Panc1 (cell line): ENCODE measurements around the gene HOXC4. TPM values are rescaled to one million over a fixed set of nuclear protein-coding genes. Genes with fewer than 3 reads are reported as not detected.

Experiments used
- ATAC-seq: fragments of 200-7000 bp; cut with Tn5 transposase; 2 replicates; pipeline ENCODE4 v1.9.1; 2020; ENCODE audit warnings: mild to moderate bottlenecking, moderate library complexity
- BruUV-seq: library from RNA; stranded (reverse); fragments of 400-500 nt; replicated peaks from 2 replicates; lab custom pipeline; 2021; lab: Mats Ljungman, UMichigan
- CTCF ChIA-PET: fragments of 300-600 bp; sonication (Branson Sonifier 250); formaldehyde crosslinking; loops from one replicate; lab custom pipeline; 2022; ENCODE audit warnings: antibody characterized with exemption; lab: Charles Lee
- POLR2A ChIA-PET: fragments of 300-600 bp; sonication (Branson Sonifier 250); formaldehyde crosslinking; loops from one replicate; lab custom pipeline; 2022; ENCODE audit warnings: antibody characterized with exemption; lab: Charles Lee
- DNase-seq: peaks from one replicate; pipeline ENCODE4 v3.0.0-alpha.2; 2010; ENCODE audit warnings: low read depth, low spot score
- H3K27ac ChIP-seq: 2 replicates; pipeline ENCODE4 v1.5.1; 2011; ENCODE audit warnings: mild to moderate bottlenecking, low read length, inconsistent platforms
- H3K27me3 ChIP-seq: fragments of 200-500 bp; sonication (Bioruptor generic); 2 replicates; pipeline ENCODE4 v1.6.0; 2014; ENCODE audit warnings: low read length, inconsistent platforms; ENCODE audit not compliant: control insufficient read depth, insufficient read depth
- H3K36me3 ChIP-seq: fragments of 200-500 bp; sonication (Bioruptor generic); 2 replicates; pipeline ENCODE4 v1.5.1; 2014; ENCODE audit warnings: inconsistent platforms, mild to moderate bottlenecking, low read length, moderate library complexity; ENCODE audit not compliant: control insufficient read depth, insufficient read depth
- H3K4me1 ChIP-seq: 2 replicates; pipeline ENCODE4 v1.5.1; 2011; ENCODE audit warnings: inconsistent platforms, mild to moderate bottlenecking, low read length, moderate library complexity; ENCODE audit not compliant: control insufficient read depth, insufficient read depth
- H3K4me3 ChIP-seq, 2 experiments: 2 replicates each; pipeline ENCODE4 v1.5.1; 2011 to 2012; ENCODE audit warnings: low read depth in 2 of 2, low read length in 2 of 2, mild to moderate bottlenecking in 2 of 2, inconsistent platforms in 1 of 2, moderate library complexity in 1 of 2
- H3K9me3 ChIP-seq: fragments of 200-500 bp; sonication (Bioruptor generic); 2 replicates; pipeline ENCODE4 v1.5.1; 2014; ENCODE audit warnings: low read depth, mild to moderate bottlenecking, inconsistent platforms, low read length, moderate library complexity; ENCODE audit not compliant: control insufficient read depth, insufficient read depth
- POLR2AphosphoS5 ChIP-seq: IDR thresholded peaks from 2 replicates; pipeline ENCODE4 v1.6.1; 2012; ENCODE audit warnings: mild to moderate bottlenecking, low read depth, low read length, moderate library complexity
- SIN3A ChIP-seq: IDR thresholded peaks from 2 replicates; pipeline ENCODE4 v1.6.1; 2012; ENCODE audit warnings: low read depth, mild to moderate bottlenecking, low read length, moderate library complexity, borderline replicate concordance; ENCODE audit not compliant: insufficient read depth
- TCF7L2 ChIP-seq: IDR thresholded peaks from 2 replicates; pipeline ENCODE4 v1.6.1; 2011; ENCODE audit warnings: mild to moderate bottlenecking, low read depth, low read length, inconsistent platforms
- in situ Hi-C: cut with HindIII; loops from 2 replicates; pipeline ENCODE4 v1.10.0; 2016; ENCODE audit warnings: low sequenced_read_pairs, low pct_unique_long_range_greater_than_20kb
- intact Hi-C: fragments of 100-400 bp; cut with micrococcal nuclease; formaldehyde crosslinking; loops from one replicate; pipeline ENCODE4 v1.10.0; 2022; ENCODE audit not compliant: unreplicated experiment
- total RNA-seq: library from RNA; stranded (reverse); gene quantifications from one replicate; pipeline ENCODE4 v1.2.1, GENCODE V29; 2021; ENCODE audit not compliant: unreplicated experiment
- TF ChIP-seq, protein P1 (sequence below), 2 experiments: IDR thresholded peaks; 2 replicates each; pipeline ENCODE4 v1.6.1; 2011 to 2012; ENCODE audit warnings: low read depth in 2 of 2, control low read depth in 1 of 2, low read length in 1 of 2, mild to moderate bottlenecking in 1 of 2, moderate library complexity in 1 of 2; ENCODE audit not compliant: insufficient read depth in 1 of 2
- TF ChIP-seq, protein P2 (sequence below): fragments of 450-650 bp; IDR thresholded peaks from 2 replicates; pipeline ENCODE4 v1.5.1; 2017; ENCODE audit warnings: mild to moderate bottlenecking

The HOXC4 gene
- total RNA-seq, 1 experiment from 2014 or later: 22.7 TPM

DNA sequence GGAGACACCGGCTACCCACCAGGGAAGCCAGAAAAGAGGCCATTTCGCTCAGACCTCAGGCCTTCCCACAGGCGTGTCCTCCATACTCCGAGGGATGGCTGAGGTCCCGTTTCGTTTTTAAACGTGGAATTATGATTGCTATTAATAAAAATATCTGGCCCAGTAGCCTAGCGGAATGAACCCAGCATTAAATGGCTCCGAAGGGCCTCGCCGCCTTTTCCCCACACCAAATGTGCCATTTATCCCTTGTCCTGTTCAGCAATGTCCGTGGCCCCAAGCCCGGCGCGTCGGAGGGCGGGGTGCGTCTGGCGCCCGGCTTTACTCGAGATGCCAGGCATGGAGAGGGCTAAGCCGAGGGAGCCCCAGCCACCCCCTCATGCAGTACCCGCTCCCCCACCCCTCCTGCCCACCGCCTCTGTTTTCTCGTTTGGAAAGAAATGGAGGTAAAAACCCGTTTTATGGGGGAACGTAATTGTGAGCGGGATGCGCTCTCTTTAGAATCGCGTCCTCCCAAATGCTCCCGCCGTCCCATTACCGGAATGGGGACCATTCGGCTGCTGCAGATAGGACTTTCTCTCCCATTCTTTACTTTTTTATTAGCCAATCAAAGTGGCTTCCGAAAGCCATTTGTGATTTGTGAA lies 39.1 kb upstream of the HOXC4 start:
- BruUV-seq: no TSS peak
- intact Hi-C loops (no loop called here), in situ Hi-C loops (no loop called here)
- ATAC-seq (no peak), DNase-seq (no peak)
- ChIA-PET CTCF (interaction anchor here (0.5 kb wide), 1 partner anchor 27 kb away, joined by 3 read pairs; no protein-coding TSS in a partner anchor), POLR2A (no interaction called here)
- Histone ChIP-seq H3K4me1 (peaks cover 45% of the 10 kb centered on the region), H3K27ac (peak overlapping the region; percentile 92), H3K27me3 (no peaks in the 10 kb centered on the region), H3K9me3 (no peaks in the 10 kb centered on the region), H3K4me3 (peak overlapping the region; percentile 72 to 91), H3K36me3 (peaks cover 2% of the 10 kb centered on the region; the same call in 1 of the 2 replicates)
- TF ChIP-seq SIN3A (0 out of 2 replicates have a peak, but pooled peaks have one; percentile 22), POLR2AphosphoS5 (peak; percentile 13; the same call in 1 of the 2 replicates), TCF7L2 (0 out of 2 replicates have a peak, but pooled peaks have one; percentile 4)
- TF ChIP-seq, protein P1, sequence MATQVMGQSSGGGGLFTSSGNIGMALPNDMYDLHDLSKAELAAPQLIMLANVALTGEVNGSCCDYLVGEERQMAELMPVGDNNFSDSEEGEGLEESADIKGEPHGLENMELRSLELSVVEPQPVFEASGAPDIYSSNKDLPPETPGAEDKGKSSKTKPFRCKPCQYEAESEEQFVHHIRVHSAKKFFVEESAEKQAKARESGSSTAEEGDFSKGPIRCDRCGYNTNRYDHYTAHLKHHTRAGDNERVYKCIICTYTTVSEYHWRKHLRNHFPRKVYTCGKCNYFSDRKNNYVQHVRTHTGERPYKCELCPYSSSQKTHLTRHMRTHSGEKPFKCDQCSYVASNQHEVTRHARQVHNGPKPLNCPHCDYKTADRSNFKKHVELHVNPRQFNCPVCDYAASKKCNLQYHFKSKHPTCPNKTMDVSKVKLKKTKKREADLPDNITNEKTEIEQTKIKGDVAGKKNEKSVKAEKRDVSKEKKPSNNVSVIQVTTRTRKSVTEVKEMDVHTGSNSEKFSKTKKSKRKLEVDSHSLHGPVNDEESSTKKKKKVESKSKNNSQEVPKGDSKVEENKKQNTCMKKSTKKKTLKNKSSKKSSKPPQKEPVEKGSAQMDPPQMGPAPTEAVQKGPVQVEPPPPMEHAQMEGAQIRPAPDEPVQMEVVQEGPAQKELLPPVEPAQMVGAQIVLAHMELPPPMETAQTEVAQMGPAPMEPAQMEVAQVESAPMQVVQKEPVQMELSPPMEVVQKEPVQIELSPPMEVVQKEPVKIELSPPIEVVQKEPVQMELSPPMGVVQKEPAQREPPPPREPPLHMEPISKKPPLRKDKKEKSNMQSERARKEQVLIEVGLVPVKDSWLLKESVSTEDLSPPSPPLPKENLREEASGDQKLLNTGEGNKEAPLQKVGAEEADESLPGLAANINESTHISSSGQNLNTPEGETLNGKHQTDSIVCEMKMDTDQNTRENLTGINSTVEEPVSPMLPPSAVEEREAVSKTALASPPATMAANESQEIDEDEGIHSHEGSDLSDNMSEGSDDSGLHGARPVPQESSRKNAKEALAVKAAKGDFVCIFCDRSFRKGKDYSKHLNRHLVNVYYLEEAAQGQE (IDR thresholded peaks at IDR 0.05; ENCODE audit: insufficient read depth in 1 of 2, low read depth in 2 of 2, low read length in 1 of 2): no peak
- TF ChIP-seq, protein P2, sequence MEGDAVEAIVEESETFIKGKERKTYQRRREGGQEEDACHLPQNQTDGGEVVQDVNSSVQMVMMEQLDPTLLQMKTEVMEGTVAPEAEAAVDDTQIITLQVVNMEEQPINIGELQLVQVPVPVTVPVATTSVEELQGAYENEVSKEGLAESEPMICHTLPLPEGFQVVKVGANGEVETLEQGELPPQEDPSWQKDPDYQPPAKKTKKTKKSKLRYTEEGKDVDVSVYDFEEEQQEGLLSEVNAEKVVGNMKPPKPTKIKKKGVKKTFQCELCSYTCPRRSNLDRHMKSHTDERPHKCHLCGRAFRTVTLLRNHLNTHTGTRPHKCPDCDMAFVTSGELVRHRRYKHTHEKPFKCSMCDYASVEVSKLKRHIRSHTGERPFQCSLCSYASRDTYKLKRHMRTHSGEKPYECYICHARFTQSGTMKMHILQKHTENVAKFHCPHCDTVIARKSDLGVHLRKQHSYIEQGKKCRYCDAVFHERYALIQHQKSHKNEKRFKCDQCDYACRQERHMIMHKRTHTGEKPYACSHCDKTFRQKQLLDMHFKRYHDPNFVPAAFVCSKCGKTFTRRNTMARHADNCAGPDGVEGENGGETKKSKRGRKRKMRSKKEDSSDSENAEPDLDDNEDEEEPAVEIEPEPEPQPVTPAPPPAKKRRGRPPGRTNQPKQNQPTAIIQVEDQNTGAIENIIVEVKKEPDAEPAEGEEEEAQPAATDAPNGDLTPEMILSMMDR: no peak

DNA sequence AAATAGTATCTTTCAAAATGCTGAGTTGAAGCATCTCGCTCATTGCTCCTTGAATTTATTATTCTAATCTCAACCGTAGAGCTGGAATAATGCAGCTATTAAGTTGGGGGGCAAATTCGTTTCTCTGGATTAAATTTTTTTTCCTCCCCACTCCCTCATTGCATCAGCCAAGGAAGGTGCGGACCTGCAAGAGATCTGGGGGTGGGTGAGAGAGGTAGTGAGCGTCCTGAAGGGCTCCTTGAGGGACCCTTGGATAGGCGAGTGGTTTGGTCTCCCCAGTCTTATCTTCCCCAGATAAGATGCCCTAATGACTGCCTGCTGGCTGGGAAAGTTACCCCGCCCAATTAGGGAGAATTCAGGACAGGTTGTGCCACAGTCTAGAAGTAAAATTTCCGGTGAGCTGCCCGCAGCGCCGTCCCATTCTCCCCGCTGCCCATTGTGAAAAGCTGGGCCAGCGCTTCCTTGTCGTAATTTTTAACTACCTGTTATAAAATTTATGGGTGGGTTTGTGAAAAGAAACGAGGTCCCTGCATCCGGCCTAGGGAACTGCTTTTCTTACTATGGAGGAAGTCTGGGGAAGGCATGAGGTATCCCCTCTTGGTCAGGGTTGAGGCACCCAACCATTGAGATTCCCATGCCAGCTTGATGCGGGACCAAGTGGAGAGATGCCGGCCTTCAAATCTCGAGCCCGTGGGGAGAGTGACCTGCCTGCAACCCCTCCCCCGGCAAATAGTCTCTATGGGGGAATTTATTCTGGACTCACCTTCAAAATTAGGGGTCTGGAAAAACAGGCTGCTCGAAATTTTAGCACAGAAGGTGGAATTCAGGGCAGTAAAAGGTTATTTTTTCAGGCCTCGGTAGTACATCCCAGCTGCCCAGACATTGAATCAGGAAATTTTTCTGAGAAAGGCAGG lies 38.4 kb upstream of the HOXC4 start:
- TF ChIP-seq SIN3A (no peak), POLR2AphosphoS5 (no peak), TCF7L2 (no peak)
- TF ChIP-seq, protein P1 (IDR thresholded peaks at IDR 0.05; ENCODE audit: insufficient read depth in 1 of 2, low read depth in 2 of 2, low read length in 1 of 2): no peak
- TF ChIP-seq, protein P2: no peak
- ChIA-PET POLR2A (interaction anchor here (0.7 kb wide), 2 partner anchors 31 to 191 kb away, joined by 3 to 6 read pairs; partner anchors contain the start of gene HOXC10), CTCF (interaction anchor here (0.5 kb wide), 1 partner anchor 28 kb away, joined by 3 read pairs; no protein-coding TSS in a partner anchor)
- intact Hi-C loops (no loop called here), in situ Hi-C loops (no loop called here)
- H3K4me1 ChIP-seq: peaks cover 51% of the 10 kb centered on the region
- no TSS peak for BruUV-seq
- no peak for DNase-seq
- peak overlapping the region; percentile 72 to 91 for H3K4me3 ChIP-seq
- H3K36me3 ChIP-seq: peaks cover 2% of the 10 kb centered on the region; the same call in 1 of the 2 replicates
- no peaks in the 10 kb centered on the region for H3K9me3 ChIP-seq
- H3K27me3 ChIP-seq: no peaks in the 10 kb centered on the region
- ATAC-seq: no peak
- peak overlapping the region; percentile 92 for H3K27ac ChIP-seq
